ENCODE measurements around the gene ATP13A4.

ATP13A4 gene

DNA sequence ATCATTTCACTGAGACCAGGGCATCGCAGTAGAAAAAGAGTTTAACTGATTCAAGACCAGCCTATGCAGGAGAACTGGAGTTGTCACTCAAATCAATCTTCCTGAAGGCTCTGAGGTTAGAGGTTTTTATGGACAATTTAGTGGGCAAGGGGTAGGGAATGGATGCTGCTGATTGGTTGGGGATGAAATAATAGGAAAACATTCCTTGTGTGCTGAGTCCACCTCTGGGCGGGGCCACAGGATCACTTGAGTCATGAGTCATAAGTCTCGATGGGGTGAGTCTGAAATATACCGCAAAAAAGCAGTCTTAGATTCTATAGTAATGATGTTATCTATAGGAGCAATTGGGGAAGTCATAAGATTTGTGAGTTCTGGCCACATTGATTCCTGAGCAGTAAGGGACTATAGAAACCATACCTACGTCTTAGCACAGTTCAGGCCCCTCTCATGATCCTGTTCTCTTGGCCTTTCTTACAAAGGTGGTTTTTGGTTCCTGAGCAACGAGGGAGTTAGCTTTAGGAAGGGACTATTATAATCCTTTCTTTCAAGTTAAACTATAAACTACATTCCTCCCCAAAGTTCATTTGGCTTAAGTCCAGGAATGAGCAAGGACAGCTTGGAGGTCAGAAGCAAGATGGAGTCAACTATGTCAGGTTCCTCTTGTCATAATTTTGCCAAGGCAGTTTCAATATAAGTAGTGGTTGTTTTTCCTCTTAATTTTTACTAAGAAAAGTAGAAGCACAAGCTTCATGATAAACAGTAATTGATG lies 35.6 kb upstream of the ATP13A4 start:
- H3K27ac ChIP-seq, result no peak overlapping the region
- TF ChIP-seq, protein P1, sequence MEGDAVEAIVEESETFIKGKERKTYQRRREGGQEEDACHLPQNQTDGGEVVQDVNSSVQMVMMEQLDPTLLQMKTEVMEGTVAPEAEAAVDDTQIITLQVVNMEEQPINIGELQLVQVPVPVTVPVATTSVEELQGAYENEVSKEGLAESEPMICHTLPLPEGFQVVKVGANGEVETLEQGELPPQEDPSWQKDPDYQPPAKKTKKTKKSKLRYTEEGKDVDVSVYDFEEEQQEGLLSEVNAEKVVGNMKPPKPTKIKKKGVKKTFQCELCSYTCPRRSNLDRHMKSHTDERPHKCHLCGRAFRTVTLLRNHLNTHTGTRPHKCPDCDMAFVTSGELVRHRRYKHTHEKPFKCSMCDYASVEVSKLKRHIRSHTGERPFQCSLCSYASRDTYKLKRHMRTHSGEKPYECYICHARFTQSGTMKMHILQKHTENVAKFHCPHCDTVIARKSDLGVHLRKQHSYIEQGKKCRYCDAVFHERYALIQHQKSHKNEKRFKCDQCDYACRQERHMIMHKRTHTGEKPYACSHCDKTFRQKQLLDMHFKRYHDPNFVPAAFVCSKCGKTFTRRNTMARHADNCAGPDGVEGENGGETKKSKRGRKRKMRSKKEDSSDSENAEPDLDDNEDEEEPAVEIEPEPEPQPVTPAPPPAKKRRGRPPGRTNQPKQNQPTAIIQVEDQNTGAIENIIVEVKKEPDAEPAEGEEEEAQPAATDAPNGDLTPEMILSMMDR (conservative IDR thresholded peaks at IDR 0.05), result no peak
- TF ChIP-seq ZFX (IDR thresholded peaks at IDR 0.05), result no peak

DNA sequence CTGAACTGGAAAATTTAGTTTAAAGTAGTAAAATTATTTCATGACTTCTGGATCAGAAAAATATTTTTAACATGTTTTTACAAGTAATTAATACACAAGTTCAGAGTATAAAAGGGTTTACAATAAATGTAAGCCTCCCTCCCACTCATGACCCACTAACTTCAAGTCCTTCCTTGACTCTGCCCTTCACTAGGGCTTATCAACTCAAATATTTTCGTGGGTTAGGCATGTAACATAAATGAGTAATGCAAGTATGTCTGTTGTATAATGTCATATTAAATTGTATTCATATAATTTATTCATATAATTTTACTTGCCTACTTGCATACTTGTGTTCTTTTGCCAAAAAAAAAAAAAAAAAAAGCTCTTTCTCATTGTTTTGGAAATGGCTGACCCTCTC lies 34.9 kb upstream of the ATP13A4 start:
- TF ChIP-seq, protein P1 (conservative IDR thresholded peaks at IDR 0.05), result no peak
- TF ChIP-seq ZFX (IDR thresholded peaks at IDR 0.05), result no peak
- H3K27ac ChIP-seq, result no peak overlapping the region

DNA sequence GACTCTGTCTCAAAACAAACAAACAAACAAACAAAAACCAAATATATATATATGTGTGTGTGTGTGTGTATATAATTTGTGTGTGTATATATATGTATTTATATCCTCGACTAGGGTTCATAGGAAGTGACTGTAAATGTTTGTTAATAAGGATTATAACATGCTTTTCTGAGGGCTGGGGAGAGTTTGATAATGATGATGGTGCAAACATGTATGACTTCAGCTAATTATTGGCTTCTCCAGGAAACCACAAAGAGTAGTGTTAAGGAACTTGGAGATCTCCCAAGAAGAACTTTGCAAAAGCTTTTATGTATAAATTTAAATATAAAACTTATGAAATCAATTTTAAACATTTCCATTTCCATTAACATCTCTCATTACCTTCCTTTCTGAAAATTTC lies 34.4 kb upstream of the ATP13A4 start:
- no peak overlapping the region for H3K27ac ChIP-seq
- TF ChIP-seq ZFX (IDR thresholded peaks at IDR 0.05), result no peak
- TF ChIP-seq, protein P1 (conservative IDR thresholded peaks at IDR 0.05), result no peak

DNA sequence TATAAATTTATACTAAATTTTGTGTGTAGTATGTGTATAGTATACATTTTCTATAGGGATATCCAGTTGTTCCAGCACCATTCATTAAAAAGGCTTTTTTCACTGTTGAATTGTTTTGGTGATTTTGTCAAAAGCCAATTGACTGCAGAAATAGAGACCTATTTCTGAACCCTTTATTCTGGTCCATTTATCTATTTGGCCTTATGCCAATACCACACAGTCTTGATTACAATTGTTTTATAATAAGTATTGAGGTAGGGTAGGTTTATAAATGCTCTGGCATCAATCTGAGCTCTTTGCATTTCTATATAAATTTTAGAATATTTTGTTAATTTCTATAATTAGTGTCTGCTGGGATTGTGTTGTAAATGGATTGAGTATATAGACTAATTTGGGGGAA lies 31.8 kb upstream of the ATP13A4 start:
- H3K27ac ChIP-seq, result no peak overlapping the region
- TF ChIP-seq, protein P1 (conservative IDR thresholded peaks at IDR 0.05), result no peak
- TF ChIP-seq ZFX (IDR thresholded peaks at IDR 0.05), result no peak

DNA sequence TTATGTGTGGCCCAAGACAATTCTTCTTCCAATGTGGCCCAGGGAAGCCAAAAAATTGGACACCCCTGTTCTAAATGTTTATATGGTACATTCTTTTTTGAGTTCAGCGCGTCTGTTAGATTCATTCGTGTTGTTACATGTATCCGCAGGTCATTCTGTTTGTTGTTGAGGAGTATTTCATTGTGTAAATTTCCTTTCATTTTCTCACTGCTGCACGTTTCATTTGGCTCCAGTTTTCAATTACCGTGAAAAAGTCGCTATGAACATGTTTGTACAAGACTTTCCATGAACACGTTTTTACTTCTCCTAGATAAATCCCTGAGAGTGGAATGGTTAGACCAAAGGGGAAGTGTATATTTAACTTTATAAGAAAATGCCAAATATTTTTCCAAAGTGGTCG lies 30.8 kb upstream of the ATP13A4 start:
- no peak overlapping the region for H3K27ac ChIP-seq
- TF ChIP-seq, protein P1 (conservative IDR thresholded peaks at IDR 0.05), result no peak
- TF ChIP-seq ZFX (IDR thresholded peaks at IDR 0.05), result no peak

DNA sequence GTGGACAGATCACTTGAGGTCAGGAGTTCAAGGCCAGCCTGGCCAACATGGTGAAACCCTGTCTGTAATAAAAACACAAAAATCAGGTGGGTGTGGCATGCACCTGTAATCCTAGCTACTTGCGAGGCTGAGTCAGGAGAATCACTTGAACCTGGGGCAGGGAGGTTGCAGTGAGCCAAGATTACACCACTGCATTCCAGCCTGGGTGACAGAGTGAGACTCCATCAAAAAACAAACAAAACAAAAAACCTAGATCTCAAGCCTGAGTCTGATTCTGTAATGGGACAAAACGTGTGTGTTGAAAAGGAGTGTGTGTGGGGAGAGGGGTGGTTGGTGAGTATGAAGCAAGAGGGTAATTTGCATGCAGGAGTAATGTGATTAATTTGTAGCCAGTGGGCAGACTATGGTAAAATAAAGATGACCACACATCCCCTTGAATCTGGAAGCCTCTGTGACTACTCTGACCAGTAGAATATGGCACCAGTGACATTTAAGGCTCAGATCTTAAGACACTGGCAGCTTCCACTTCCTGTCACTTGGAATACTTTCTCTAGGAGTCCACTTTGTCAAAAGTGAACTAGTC lies 19.9 kb upstream of the ATP13A4 start:
- no peak for TF ChIP-seq ZFX (IDR thresholded peaks at IDR 0.05)
- TF ChIP-seq, protein P1 (conservative IDR thresholded peaks at IDR 0.05), result no peak
- H3K27ac ChIP-seq, result no peak overlapping the region

DNA sequence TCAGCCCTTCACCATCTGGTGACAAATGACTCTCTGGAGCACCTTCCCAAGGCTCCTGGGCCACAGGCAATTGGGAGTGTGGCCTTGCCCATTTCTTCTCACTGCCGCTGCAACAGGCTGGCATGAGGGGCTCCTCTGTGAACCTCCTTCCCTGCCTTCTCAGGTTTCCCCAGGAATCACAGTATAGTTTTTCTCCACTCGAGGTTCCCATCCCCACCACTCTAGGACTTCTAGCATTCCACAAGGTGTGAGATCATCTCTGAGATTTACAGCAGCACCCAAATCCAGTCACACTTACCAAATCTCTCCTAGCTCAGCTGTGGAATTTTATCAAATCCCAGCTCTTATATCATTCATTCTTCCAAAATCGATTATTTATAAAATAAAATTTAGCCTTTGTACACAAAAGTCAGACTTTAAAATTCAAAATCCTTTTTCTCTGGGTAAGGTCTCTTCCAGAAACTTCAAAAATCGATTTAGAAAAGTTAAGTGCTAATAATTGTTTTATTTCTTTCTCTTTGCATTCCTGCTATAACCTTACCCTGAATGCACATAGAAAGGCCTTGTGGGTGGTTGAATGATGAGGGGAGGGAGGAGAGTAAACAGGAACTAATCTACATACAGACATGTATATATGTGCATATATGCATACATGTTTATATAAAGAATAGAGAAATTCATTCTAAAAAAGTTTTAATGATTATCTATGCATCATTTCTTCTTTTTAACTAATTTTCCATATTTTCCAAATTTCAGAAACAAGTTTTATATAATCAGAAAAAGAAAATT lies 18.9 kb upstream of the ATP13A4 start:
- no peak overlapping the region for H3K27ac ChIP-seq
- TF ChIP-seq, protein P1 (conservative IDR thresholded peaks at IDR 0.05), result no peak
- no peak for TF ChIP-seq ZFX (IDR thresholded peaks at IDR 0.05)
